SK-N-MC (cell line): ENCODE results near the gene PPP4R2.

ENCODE experiments used
- DNase-seq: peaks from one replicate; pipeline ENCODE4 v3.0.0-alpha.2; 2011; ENCODE audit warnings: low read depth, low spot score
- H3K27ac ChIP-seq: fragments of 200-600 bp; sonication (generic); 2 replicates; pipeline ENCODE4 v1.5.1; 2016; ENCODE audit warnings: mixed run types
- H3K36me3 ChIP-seq: fragments of 200-600 bp; sonication (generic); 2 replicates; pipeline ENCODE4 v1.6.1; 2017; ENCODE audit warnings: antibody characterized with exemption, low read length, mixed read lengths; ENCODE audit not compliant: insufficient read depth
- H3K4me3 ChIP-seq: fragments of 200-600 bp; sonication (generic); 2 replicates; pipeline ENCODE4 v1.5.1; 2016
- H3K9ac ChIP-seq: fragments of 200-600 bp; sonication (generic); 2 replicates; pipeline ENCODE4 v1.8.0; 2017; ENCODE audit warnings: mixed run types, mixed read lengths; ENCODE audit not compliant: insufficient read length
- H3K9me3 ChIP-seq: fragments of 200-600 bp; sonication (generic); 2 replicates; pipeline ENCODE4 v1.6.1; 2017; ENCODE audit warnings: low read depth, mild to moderate bottlenecking, antibody characterized with exemption, low read length, moderate library complexity, mixed read lengths
- EZH2 ChIP-seq: fragments of 200-600 bp; sonication (generic); IDR thresholded peaks from one replicate; pipeline ENCODE4 v1.6.1; 2017; ENCODE audit warnings: antibody characterized with exemption
- FOXP2 ChIP-seq: optimal IDR thresholded peaks from 2 replicates; pipeline ENCODE3; 2011; ENCODE audit warnings: mild to moderate bottlenecking, moderate library complexity; ENCODE audit not compliant: insufficient read depth; ENCODE audit errors: extremely low read length, control extremely low read depth
- POLR2AphosphoS5 ChIP-seq: IDR thresholded peaks from 2 replicates; pipeline ENCODE4 v1.6.1; 2012; ENCODE audit warnings: mild to moderate bottlenecking, low read depth, low read length, borderline replicate concordance

The PPP4R2 gene

DNA sequence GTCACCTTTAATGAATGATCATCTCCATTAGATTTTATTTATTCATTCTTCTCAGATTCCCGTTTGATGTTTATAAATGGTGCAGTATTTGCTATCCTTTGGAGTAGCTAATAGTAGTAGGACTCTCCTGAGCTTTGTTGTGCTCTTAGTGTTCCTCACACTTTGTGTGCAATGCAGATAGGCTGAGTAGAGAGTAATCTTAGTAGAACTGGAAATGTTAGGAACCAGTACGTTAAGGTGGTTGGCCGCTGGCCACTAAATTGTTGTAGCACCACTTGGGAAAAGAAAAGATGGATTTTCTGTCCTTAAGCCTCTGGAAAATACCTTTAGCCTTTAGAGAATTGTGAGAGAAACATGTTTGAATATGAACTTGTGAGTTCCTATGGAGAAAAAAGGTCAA is 44.9 kb downstream of the PPP4R2 start:
- TF ChIP-seq POLR2AphosphoS5 (no peak), FOXP2 (no peak), EZH2 (no peak)
- no peak overlapping the region for H3K4me3 ChIP-seq

DNA sequence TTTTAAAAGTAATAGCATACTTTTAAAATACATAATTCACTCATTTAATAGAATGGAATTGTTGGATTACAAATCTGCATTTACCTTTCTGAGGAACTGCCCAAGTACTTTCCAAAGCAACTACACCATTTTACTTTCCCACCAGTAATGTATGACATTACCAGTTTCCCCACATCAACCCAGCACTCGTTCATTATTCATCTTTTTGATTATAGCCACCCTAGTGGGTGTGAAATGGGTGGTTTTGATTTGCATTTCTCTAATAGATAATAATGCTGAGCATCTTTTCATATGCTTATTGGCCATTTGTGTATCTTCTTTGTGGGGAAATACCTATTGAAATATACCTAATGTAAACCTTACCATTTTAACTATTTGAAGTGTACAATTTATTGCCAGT is 46.8 kb downstream of the PPP4R2 start:
- no peaks in the 10 kb centered on the region; the same call in 1 of the 2 replicates for H3K36me3 ChIP-seq
- no peak for DNase-seq
- no peak overlapping the region for H3K27ac ChIP-seq
- TF ChIP-seq FOXP2 (no peak), EZH2 (no peak), POLR2AphosphoS5 (no peak)
- no peak overlapping the region for H3K4me3 ChIP-seq
- H3K9me3 ChIP-seq: no peaks in the 10 kb centered on the region
- H3K9ac ChIP-seq: no peak overlapping the region

More for the DNA sequence above, 44.9 kb downstream of the PPP4R2 start:
- Histone ChIP-seq H3K27ac (0 out of 2 replicates have a peak overlapping the region, but pooled peaks have one; percentile 25), H3K9ac (no peak overlapping the region), H3K9me3 (no peaks in the 10 kb centered on the region), H3K36me3 (no peaks in the 10 kb centered on the region)
- DNase-seq: no peak

DNA sequence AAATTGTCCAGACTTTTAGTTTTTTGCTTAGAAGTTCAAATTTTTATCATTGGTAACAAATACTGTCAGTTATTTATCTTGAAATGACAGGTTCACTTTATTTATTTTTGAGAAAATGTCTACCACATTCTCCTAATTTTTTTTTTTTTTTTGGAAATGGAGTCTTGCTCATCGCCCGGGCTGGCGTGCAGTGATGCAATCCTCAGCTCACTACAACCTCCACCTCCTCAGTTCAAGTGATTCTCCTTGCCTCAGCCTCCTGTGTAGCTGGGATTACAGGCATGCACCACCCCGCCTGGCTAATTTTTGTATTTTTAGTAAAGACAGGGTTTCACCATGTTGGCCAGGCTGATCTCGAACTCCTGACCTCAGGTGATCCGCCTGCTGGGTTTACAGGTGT is 48.8 kb downstream of the PPP4R2 start:
- no peak for TF ChIP-seq EZH2
- TF ChIP-seq FOXP2: no peak
- TF ChIP-seq POLR2AphosphoS5: no peak
- Histone ChIP-seq H3K4me3 (no peak overlapping the region), H3K9me3 (no peaks in the 10 kb centered on the region), H3K27ac (no peak overlapping the region), H3K36me3 (no peaks in the 10 kb centered on the region; the same call in 1 of the 2 replicates), H3K9ac (no peak overlapping the region)
- no peak for DNase-seq

- H3K9me3 ChIP-seq: no peaks in the 10 kb centered on the region
- no peak for TF ChIP-seq POLR2AphosphoS5
- no peak for TF ChIP-seq EZH2
- TF ChIP-seq FOXP2: no peak
- H3K9ac ChIP-seq: no peak overlapping the region
- DNase-seq: no peak
- H3K4me3 ChIP-seq: no peak overlapping the region
- no peak overlapping the region for H3K27ac ChIP-seq
- no peaks in the 10 kb centered on the region; the same call in 1 of the 2 replicates for H3K36me3 ChIP-seq
Measured at GRCh38 chr3:73046195-73046594, 49.6 kb downstream of the PPP4R2 start.

GRCh38 chr3:73049319-73049718 is 52.7 kb downstream of the PPP4R2 start:
- no peak for DNase-seq
- no peak overlapping the region for H3K9ac ChIP-seq
- H3K4me3 ChIP-seq: no peak overlapping the region
- TF ChIP-seq EZH2 (no peak), FOXP2 (no peak), POLR2AphosphoS5 (no peak)
- no peaks in the 10 kb centered on the region; the same call in 1 of the 2 replicates for H3K36me3 ChIP-seq
- H3K27ac ChIP-seq: no peak overlapping the region
- no peaks in the 10 kb centered on the region for H3K9me3 ChIP-seq

DNA sequence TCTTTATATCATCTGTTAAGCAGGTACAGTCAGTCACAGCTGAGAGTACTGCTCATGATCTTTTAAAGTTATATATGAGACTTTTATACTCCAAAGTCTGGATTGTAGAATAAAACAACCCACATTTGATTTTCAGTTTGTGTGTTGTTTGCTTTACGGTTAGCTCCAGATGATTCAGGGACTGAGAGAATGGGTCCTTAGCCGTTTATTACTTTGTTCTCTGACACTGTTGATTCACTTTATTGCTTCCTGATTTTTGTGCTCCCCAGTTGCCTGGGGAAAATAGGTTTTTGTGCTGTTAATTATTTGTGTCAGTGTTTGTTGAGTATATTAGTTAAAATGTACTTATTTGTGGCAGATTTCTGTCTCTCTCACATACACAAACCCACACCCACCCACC is 56.2 kb downstream of the PPP4R2 start:
- no peaks in the 10 kb centered on the region for H3K9me3 ChIP-seq
- H3K27ac ChIP-seq: 0 out of 2 replicates have a peak overlapping the region, but pooled peaks have one; percentile 11
- TF ChIP-seq POLR2AphosphoS5 (no peak), EZH2 (no peak), FOXP2 (no peak)
- no peaks in the 10 kb centered on the region; the same call in 1 of the 2 replicates for H3K36me3 ChIP-seq
- no peak overlapping the region for H3K9ac ChIP-seq
- no peak overlapping the region for H3K4me3 ChIP-seq
- no peak for DNase-seq

- H3K9ac ChIP-seq: no peak overlapping the region
- H3K9me3 ChIP-seq: no peaks in the 10 kb centered on the region
- no peaks in the 10 kb centered on the region for H3K36me3 ChIP-seq
- TF ChIP-seq EZH2 (no peak), POLR2AphosphoS5 (no peak), FOXP2 (no peak)
- no peak overlapping the region for H3K4me3 ChIP-seq
- no peak for DNase-seq
- H3K27ac ChIP-seq: no peak overlapping the region
Measured at GRCh38 chr3:73055583-73055982, 59.0 kb downstream of the PPP4R2 start.

DNA sequence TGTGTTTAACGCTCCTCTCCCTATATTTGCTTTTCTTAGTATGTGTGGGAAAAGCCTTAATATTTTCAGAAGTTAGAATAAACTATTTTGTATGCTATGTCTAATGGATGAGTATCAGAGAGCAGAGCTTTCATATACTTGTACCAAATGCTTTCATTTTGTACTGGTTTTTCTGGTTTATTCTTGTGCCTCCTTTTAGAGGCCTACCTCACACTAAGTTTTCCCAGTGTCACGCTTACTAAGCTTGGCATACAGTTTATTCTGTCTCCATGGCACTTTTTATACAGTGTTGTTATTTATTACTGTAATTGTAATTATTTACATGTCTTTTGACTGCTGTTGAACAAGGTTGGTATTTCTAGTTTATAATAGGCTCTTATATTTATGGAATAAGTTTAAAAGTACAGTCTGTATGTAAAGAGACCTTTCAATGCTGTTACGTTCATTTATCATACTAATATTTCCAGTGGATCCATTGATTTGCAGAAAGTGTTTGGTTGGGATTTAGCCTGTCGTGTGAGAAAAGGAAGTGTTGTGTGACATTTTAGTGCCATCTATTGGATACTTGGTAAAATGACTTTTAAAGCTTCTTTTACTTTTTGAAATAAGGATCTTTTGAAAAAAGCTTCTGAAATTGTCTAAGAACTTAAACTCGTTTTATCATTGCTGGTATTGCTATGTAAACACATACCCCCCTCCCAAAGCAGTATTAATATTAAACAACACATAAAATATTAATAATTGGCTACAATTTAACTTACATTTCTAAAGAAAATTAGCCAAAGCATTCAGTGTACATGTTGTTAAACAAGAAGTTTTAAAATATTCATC is 59.6 kb downstream of the PPP4R2 start:
- DNase-seq: no peak
- no peaks in the 10 kb centered on the region for H3K9me3 ChIP-seq
- H3K27ac ChIP-seq: no peak overlapping the region
- H3K9ac ChIP-seq: no peak overlapping the region
- TF ChIP-seq EZH2 (no peak), POLR2AphosphoS5 (no peak)
- H3K4me3 ChIP-seq: no peak overlapping the region
- H3K36me3 ChIP-seq: peaks cover 2% of the 10 kb centered on the region; the same call in 1 of the 2 replicates

DNA sequence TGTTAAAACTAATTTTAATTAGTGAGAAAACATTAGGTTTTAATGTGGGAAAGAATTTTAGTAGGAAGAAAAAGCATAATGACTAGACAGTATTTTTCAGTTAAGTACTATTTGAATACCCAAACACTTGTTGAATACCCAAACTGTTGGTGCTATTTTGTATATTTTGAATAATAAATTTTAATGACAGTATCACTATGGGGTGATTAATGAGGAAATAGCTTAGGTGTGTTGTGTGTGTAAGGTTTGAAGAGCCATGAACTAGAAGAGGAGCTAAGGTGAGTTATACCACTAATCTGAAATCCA is 60.2 kb downstream of the PPP4R2 start:
- DNase-seq: no peak
- TF ChIP-seq POLR2AphosphoS5: no peak
- no peak for TF ChIP-seq EZH2
- TF ChIP-seq FOXP2: no peak
- H3K4me3 ChIP-seq: no peak overlapping the region
- H3K9ac ChIP-seq: no peak overlapping the region
- H3K27ac ChIP-seq: no peak overlapping the region
- no peaks in the 10 kb centered on the region for H3K9me3 ChIP-seq
- peaks cover 4% of the 10 kb centered on the region; the same call in 1 of the 2 replicates for H3K36me3 ChIP-seq
